Islet of Langerhans (tissue), 1 donor: ENCODE data around the gene IL37.

Experiments used
- FAIRE-seq: peaks from one replicate; lab custom pipeline; 2011; peaks lifted over from hg19 to GRCh38; lab: Jason Lieb, UNC

IL37 gene, protein sequence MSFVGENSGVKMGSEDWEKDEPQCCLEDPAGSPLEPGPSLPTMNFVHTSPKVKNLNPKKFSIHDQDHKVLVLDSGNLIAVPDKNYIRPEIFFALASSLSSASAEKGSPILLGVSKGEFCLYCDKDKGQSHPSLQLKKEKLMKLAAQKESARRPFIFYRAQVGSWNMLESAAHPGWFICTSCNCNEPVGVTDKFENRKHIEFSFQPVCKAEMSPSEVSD

GRCh38 chr2:112910865-112911264 is at the start of gene IL37:
Gene IL37, plus strand, starts transcription at chr2:112911165. Its CDS starts 1,848 bp downstream, at chr2:112913013.
- FAIRE-seq: no peak

- FAIRE-seq: no peak
Measured at GRCh38 chr2:112864072-112864471, 46.9 kb upstream of the IL37 start.

DNA sequence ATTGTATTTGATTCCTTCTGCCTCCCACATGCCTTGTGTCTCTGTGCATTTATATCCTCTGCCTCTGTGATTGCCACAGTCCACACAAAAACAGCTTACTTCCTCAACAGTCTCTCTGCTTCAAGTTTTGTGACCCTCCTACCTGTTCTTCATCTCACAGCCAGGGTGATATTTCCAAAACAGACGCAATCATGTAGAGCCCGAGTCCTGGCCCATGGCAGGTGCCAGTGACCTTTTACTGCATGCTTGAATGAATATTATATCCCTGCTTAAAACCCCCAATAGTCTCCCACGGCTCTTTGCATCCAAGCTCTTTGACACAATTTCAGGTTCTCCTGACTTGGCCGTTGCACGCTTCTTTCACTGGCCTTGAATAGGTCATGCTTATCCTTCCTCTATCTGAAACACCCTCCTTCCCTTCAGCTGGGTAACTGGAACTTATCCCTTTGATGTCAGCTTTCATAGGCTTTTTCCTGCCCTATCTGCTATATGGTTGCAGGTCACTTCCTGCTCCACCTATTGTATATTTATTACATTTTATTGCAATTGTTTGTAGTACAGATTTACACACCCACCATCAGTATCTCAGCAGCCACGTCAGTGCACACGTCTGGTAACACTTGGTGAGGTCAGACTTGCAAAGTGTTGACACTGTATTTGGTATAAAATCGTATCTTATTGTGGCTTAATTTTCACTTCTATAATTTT is 44.7 kb upstream of the IL37 start:
- no peak for FAIRE-seq

DNA sequence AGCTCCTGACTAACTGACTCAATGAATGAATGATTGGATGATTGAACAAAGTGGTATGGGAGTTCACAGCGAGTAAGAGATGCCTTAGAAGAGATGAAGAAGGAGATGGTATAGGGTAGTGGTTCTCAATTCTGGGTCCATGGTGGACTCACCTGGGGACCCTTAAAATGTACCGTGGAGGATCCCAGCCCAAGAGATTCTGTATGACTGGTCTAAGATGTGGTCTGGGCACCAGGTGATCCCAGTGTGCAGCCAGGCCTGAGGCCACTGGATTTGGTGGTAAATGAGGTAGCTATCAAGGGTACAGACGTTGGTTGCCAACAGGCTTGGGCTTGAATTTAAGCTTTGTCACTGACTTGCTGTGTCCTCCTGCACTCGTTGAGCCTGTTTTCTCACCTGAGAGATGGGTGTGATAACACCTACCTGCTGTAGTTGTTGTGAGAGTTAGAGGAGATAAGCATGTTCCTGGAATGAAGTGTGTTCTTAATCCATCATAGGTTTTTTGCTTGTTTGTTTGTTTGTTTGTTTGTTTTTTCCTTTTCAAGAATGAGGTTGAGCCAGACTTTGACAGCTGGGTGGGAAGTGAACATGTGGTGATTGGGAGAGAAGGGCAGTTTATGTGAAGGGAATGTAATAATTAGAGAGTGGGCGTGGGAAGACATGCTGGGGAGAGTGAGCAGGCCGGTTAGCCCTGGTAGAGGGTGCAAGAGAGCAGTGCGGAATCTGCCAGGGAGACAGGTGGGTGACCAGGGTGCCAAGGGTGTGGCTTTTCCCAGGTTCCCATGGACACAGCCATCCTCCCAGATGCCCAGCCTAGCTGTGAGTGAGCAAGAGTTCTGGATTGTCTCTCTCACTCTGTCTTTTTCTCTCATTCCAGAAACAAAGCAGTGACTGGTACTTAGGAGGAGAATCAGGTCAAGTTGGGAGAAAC is 43.0 kb upstream of the IL37 start:
- no peak for FAIRE-seq

GRCh38 chr2:112869258-112869842 is 41.6 kb upstream of the IL37 start:
- no peak for FAIRE-seq

DNA sequence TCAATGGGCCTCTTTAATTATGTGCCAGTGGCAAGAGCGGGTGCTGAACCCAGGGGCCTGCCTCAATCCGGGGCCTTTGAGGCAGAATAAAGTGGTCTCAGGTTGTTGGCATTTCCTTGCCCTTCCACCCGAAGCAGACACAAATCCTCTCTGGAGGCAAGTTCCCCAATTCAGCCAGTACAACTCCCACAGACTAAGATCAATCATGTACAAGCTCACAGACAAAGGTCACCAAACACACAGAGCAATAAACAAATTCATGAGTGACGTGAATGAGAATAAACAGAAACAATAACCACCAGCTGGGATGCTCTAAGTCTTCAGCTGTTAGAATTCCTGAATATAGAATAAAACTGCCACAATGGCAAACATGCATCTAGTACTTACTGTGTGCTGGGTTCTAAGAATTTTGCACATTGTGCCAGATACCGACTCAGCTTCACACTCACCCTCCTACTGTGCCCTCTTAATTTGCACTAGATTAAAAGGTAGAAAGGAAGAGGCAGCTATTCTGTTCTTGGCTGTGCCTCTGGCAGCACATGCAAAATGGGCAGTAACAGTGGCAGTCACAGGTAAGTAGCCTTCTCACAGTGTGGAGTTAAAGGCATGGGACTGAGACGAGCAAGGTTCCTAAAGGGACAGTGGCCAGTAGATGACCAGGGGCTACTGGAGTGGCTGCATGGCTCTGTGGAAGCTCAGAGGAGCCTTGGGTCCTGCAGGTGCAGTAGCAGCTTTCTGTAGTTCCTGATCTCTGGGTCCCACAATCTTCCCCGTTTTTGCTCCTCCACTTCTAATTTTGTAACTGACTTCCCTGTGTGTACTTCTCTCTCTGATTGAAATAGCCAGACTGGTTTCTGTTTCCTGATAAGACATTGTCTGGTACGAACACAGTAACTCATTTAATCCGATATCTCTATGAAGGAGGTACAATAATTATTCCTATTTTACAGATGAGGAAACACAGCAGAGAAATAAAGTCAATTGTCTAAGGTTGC is 39.8 kb upstream of the IL37 start:
- no peak for FAIRE-seq

GRCh38 chr2:112876257-112876970 is 34.6 kb upstream of the IL37 start:
- FAIRE-seq: no peak

GRCh38 chr2:112876971-112877361 is 34.0 kb upstream of the IL37 start:
- no peak for FAIRE-seq

DNA sequence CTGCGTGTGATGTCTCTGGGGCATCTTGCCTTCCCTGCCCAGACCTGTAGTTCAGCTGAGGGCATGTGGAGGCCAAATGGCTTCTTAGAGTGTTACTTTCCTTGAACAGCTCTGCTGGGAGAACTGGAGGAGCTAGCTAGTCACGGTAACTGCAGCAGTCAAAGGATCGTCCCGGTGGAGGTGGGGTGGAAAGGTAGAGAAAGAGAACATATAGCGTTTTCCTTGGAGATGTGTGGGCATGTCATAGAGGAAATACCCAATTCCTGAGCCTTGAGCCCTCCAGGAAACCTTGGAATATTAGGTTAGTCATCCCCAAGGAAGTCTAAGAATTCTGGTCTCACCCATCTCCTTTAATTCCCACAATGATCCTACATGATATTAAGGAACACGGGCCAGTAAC is 33.5 kb upstream of the IL37 start:
- no peak for FAIRE-seq

- no peak for FAIRE-seq
Measured at GRCh38 chr2:112879491-112880041, 31.4 kb upstream of the IL37 start.

DNA sequence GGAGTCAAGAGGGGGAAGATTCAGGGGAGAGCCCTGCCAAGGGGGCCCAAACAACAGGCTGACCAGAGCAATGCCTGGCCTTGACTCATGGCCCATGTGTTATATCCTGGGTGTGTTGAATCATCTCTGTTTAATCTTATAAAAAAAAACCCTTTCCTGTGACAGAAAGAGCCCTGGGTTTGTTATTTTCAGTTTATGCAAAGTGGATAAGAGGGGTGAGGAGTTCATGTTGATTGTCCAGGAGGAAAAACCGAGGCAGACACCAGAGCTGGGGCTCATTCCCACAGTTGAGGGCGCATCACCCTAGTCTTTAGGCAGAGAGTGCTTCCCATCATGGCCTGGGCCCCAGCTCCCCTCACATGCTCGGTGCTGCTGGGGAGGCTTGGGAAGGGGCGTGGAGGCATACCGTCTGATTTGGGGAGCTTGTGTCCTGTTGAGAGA is 30.9 kb upstream of the IL37 start:
- no peak for FAIRE-seq

GRCh38 chr2:112880696-112881095 is 30.3 kb upstream of the IL37 start:
- FAIRE-seq: no peak

GRCh38 chr2:112881217-112881985 is 29.6 kb upstream of the IL37 start:
- FAIRE-seq: no peak

- no peak for FAIRE-seq
Measured at GRCh38 chr2:112883669-112884068, 27.3 kb upstream of the IL37 start.

DNA sequence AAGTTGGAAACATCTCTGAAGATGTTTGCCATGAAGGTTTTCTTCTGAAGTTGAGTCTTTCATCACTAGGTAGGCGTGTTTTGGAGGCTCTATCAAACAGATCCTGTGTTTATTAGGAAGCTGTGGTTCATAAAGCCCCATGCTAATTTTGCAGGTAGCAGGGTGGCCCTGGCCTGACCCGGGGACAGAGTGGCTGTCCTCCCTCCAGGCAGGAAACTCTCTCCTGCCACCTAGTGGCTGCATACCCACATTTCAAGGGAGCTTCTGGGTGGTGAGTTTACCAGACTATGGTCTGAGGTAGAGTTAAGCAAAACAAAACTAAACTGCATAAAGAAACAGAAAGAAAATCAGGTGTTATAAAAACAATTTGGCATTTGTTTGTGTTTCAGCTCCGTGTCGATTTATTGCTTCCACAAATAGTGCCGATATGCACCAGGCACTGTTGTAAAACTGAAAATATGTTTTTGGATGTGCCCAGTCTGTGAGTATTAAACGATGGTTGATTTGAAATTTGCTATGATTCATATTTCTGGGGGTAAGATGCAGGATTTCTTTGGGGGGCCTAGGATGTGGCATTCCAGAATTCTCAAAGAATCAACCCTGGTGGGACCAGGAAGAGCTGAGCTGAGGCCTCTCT is 26.0 kb upstream of the IL37 start:
- no peak for FAIRE-seq

DNA sequence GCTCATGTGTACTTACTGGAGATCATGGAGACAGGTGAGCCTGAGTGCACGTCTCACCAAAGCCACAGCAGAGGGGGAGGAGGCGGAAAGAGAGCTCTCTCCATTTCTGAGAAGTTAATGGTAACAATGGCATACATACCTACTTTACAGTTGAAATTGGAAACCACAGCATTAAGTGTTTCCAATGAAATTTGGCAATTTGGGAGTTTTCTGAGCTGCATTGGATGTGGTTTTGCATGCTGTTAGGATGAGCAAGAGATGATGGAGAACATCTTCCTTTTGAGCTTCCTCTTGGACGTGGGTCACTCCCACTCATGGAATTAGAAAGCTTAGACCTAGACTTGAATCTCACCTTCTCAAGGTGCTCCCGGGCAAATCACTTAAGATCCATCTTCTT is 25.5 kb upstream of the IL37 start:
- FAIRE-seq: no peak

DNA sequence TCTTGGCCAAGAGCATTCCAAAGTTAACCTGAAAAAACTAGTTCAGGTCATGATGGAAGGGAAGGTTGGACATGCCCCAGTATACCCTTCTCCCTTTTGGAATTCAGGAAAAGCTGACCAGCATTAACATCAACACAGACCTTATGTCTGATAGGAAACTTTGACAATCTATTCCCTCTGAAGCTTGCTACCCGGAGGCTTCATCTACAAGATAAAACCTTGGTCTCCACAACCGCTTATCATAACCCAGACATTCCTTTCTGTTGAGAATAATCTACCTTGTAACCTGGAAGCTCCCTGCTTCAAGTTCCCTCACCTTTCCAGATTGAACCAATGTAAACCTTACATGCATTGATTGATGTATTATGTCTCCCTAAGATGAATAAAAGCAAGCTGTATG is 24.7 kb upstream of the IL37 start:
- FAIRE-seq: no peak

DNA sequence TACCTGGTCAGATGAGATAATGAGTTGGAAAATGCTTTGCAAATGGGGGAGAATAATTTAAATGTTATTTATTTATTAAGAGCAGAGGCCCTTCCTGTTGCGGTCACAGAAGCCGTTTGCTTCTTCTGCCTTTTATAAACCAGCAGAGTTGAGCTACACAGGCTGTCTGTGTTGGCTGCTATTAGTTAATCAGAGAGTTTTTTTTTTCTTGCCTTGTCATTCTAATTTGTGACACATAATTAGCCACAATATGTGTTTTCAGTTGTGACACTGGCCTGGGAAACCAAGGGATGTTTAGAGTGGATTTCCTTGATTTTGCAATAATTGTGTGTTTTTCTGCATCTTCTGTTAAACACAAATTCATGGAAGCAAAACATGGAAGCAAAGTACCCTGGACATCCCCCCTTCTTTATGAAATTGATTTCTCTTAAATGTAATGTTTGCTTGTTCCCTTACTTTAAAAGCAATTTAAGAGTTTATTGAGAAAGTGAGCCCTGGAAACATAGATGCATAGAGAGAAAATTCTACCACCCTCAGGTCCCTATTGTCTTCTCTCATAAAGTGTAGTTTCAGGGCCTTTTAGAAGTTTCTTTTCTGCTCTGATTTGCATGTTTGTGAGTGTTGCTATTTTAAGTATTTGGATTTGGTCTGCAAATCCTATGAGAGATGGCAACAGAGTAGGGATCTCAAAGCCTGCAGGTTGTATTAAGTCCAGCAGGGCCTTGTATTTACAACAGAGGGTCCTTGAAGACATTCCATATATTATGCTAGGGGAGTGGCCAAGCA is 22.8 kb upstream of the IL37 start:
- FAIRE-seq: no peak
